Measurements from ENCODE around the gene ADGRB3.
"Not testable (repeated sequence)": the region's sequence is repeated elsewhere in the genome, so short reads cannot be mapped to it uniquely, and the experiment has no call there.

ADGRB3 gene

GRCh38 chr6:69044534-69044933 is 409.5 kb downstream of the ADGRB3 start:
- no peak for DNase-seq (ENCODE audit: low read depth)

DNA sequence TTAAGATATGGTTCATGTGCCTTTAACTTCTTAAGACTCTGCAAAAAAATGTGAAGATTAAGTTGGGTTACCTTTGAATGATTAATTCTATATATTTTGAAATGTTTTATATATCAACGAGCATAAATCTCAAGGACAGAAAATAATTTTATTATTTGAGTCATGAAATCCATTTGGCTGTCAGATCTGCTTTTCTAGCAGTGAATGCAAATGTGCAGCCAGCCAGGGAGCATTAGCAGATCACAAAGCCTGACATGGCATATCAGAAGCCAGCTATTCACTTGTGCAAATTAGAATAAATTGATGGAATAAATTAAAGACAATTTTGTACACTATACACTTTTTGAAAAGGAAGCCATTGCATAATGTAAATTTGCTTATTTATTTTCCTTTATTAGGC is 424.3 kb downstream of the ADGRB3 start:
- DNase-seq (ENCODE audit: low read depth): no peak

GRCh38 chr6:69061066-69061465 is 426.0 kb downstream of the ADGRB3 start:
- no peak for DNase-seq (ENCODE audit: low read depth)

- no peak for DNase-seq (ENCODE audit: low read depth)
Observed at GRCh38 chr6:69063401-69063800, 428.3 kb downstream of the ADGRB3 start.

DNA sequence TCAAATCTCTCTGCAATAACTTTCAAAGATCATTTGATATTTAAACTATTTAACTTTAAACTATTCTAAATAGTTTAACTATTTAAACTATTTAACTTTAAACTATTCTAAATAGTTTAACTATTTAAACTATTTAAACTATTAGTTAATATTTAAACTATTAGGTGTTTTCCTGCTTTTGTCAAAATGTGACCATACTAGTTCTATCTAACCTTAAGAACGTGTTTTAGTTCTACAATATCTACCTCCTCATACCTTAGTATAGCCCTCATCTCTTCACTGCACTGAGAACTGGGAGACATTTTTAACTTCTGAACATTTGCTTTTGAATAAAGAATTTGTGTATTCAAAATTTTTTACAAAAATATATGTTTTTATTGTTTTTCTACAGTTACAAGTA is 429.1 kb downstream of the ADGRB3 start:
- no peak for DNase-seq (ENCODE audit: low read depth)

DNA sequence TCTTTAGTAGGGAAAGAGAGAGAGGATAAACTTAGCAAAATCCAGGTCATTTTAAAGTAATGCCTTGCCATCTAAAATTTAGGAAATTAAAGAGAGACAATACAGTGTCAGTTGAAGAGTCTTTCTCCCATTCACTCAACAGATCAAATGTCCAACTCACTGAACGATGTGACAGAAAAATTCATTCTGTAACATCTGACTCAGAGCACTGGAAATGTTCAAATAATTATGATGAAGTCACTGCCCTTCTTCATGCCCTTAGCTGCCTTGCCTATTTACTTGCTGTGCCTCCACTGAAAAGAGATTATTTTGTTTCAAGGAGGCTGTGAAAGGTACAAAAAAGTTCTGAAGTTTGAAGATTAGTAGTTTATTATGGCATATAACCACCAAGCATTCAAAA is 434.8 kb downstream of the ADGRB3 start:
- no peak for DNase-seq (ENCODE audit: low read depth)

- DNase-seq (ENCODE audit: low read depth): no peak
Observed at GRCh38 chr6:69072796-69073195, 437.7 kb downstream of the ADGRB3 start.

- DNase-seq (ENCODE audit: low read depth): no peak
Observed at GRCh38 chr6:69084746-69085335, 449.8 kb downstream of the ADGRB3 start.

GRCh38 chr6:69086689-69087088 is 451.6 kb downstream of the ADGRB3 start:
- DNase-seq (ENCODE audit: low read depth): no peak

DNA sequence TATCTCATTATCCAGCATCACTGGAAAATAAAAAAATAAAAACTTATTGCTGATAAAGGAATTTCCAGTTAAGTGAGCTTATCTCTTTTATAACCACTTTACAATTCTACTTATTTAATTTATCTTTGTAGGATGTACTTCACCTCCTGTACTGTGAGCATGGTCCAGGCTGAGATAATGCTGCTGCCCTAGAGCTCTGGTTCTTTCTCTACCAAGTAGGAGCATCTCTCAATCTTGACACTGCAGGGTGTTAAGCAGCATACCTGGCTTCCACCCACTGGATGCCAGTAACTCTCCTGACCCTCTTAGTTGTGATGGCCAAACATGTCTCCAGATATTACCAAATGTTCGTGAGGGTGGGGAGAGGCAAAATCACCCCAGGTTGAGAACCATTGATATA is 454.5 kb downstream of the ADGRB3 start:
- no peak for DNase-seq (ENCODE audit: low read depth)

GRCh38 chr6:69090132-69090531 is 455.1 kb downstream of the ADGRB3 start:
- no peak for DNase-seq (ENCODE audit: low read depth)

DNA sequence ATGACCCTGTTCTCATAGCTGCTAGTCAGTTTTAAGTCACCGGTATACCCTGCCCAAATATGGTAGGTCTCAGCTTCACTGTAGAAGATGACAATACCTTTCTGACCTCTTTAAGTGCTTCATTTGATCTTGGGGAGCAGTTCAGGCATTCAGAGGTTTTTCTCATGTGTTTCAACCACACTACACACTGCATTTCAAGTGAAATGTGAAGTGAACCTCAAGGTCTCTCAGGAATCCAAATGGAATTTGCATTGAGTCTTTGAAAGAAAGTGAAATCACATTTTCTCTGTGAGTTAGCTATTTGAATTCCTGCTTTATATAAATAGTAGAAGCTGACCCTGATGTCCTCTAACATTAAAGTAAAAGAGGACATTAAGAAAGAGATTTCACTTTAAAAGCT is 461.6 kb downstream of the ADGRB3 start:
- no peak for DNase-seq (ENCODE audit: low read depth)

DNA sequence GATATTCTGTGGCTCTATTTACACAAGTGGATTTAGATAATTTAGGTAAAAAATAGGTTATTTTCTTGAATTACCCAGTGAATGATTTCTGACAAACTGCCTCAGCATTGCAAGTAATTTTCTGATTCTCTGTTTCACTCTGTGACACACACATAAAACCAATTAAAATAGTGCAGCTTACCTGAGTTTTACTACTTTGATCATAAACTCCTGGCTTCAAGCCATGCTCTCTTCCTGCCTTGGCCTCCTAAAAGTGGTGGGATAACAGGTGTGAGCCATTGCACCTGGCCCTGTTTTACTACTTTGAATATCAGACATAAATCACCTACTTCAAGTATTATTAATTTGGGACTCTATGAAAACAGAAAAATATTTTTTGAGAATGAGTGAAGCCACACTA is 462.9 kb downstream of the ADGRB3 start:
- no peak for DNase-seq (ENCODE audit: low read depth)

DNA sequence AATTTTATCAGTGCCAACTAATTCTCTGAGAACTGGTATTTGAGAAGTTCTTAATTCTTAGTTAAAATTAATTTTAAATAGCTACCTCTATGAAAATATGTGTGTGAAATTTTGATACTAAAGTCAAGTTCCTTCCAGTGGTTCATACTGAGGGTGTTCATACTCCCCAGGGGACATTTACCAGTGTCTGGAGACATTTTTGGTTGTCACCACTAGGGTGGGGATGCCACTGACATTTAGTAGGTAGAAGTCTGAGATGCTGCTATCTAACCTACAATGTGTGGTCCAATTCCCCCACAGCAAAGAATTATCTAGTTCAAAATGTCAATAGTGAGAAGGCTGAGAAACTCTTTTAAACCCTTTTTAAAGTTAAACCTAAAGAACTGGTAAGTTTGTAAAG is 463.8 kb downstream of the ADGRB3 start:
- no peak for DNase-seq (ENCODE audit: low read depth)

DNA sequence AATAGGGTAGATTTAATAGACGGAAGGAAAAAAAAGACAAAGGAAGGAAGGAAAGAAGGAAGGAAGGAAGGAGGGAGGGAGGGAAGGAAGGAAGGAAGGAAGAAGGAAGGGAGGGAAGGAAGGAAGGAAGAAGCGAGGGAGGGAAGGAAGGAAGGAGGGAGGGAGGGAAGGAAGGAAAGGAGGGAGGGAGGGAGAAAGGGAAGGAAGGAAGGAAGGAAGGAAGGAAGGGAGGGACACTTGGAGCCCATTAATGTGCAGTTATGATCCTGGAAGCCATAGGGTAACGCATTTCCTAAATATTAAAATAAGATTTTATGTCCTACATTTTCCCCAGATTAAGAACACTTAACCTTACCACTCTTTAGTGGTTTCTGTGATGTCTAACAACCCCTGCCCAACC is 465.7 kb downstream of the ADGRB3 start:
- DNase-seq (ENCODE audit: low read depth): no peak

GRCh38 chr6:69102416-69102815 is 467.3 kb downstream of the ADGRB3 start:
- DNase-seq (ENCODE audit: low read depth): no peak

- DNase-seq (ENCODE audit: low read depth): no peak
Observed at GRCh38 chr6:69105288-69105687, 470.2 kb downstream of the ADGRB3 start.

- no peak for DNase-seq (ENCODE audit: low read depth)
Observed at GRCh38 chr6:69106511-69106910, 471.4 kb downstream of the ADGRB3 start.

- no peak for DNase-seq (ENCODE audit: low read depth)
Observed at GRCh38 chr6:69111301-69111700, 476.2 kb downstream of the ADGRB3 start.

GRCh38 chr6:69116658-69117057 is 481.6 kb downstream of the ADGRB3 start:
- DNase-seq (ENCODE audit: low read depth): no peak

DNA sequence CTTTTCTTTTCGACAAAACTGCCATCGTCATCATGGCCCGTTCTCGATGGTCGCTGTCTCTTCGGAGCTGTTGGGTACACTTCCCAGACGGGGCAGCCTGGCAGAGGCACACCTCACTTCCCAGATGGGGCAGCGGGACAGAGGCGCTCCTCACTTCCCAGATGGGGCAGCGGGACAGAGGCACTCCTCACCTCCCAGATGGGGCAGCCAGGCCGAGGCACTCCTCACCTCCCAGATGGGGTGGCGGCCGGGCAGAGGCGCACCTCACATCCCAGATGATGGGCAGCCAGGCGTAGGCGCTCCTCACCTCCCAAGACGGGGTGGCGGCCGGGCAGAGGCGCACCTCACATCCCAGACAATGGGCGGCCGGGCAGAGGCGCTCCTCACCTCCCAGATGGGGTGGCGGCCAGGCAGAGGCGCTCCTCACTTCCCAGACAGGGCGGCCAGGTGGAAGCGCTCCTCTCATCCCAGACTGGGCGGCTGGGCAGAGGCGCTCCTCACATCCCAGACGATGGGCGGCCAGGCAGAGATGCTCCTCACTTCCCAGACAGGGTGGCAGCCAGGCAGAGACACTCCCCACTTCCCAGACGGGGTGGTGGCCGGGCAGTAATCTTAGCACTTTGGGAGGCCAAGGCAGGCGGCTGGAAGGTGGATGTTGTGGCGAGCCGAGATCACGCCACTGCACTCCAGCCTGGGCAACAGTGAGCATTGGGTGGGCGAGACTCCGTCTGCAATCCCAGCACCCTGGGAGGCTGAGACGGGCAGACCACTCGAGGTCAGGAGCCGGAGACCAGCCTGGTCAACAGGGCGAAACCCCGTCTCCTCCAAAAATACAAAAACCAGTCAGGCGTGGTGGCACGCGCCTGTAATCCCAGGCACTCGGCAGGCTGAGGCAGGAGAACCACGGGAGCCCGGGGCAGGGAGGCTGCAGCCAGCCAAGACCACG is 486.7 kb downstream of the ADGRB3 start:
- DNase-seq (ENCODE audit: low read depth): not testable (repeated sequence)

DNA sequence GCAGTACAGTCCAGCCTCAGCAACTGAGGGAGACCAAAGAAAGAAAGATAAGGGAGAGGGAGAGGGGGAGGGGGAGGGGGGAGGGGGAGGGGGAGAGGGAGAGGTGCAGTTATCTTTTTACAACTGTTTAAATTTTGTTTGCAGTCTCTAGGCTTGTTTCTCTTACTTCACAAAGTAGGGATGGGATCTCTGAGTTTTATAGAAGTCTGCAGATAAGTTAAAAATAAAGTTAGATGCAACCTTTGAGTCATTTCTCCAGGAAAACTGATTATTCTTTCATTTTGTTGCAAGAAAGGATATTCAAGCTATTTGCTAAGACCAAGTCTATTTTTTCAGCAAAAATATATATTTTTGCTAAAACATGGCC is 487.3 kb downstream of the ADGRB3 start:
- no peak for DNase-seq (ENCODE audit: low read depth)

- no peak for DNase-seq (ENCODE audit: low read depth)
Observed at GRCh38 chr6:69128411-69128810, 493.3 kb downstream of the ADGRB3 start.

DNA sequence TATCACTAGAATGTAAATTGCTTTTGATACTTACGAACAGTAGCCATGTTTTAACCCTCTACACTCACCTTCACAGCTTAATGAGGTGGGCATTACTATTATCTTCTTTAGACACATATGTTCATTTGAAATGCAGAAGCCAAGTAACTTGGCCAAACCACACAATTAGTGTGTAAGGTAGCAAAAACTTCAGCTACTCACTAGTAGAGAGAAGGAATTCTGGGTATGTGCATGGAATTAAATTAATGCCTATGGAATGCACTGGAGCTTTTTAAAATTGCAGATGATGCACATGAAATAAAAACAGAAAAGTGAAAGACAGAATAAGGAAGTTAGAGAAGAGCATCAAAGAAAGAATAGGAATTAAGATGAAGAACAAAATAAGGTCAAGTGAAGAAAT is 494.0 kb downstream of the ADGRB3 start:
- DNase-seq (ENCODE audit: low read depth): no peak

Data from activated T-helper 1 cell treated with Interleukin-2 at 50 U/mL for 16 hours (primary cell).